H9 (cell line): ENCODE measurements around the gene SLC49A4. TPM values are rescaled to one million over a fixed set of nuclear protein-coding genes. Genes with fewer than 3 reads are reported as not detected.

Experiments used
- DNase-seq: peaks from one replicate; pipeline ENCODE4 v3.0.0-alpha.2; 2017
- H2AFZ ChIP-seq: one replicate; pipeline ENCODE4 v1.6.1; 2013; ENCODE audit warnings: mild to moderate bottlenecking, low read length, control low read depth, moderate library complexity
- H2AK5ac ChIP-seq: 2 replicates; pipeline ENCODE4 v1.6.1; 2013; ENCODE audit warnings: low read length, control low read depth, mixed read lengths; ENCODE audit not compliant: insufficient read length
- H2BK120ac ChIP-seq: one replicate; pipeline ENCODE4 v1.6.1; 2013; ENCODE audit warnings: low read depth, mild to moderate bottlenecking, low read length, control low read depth, inconsistent platforms; ENCODE audit not compliant: poor library complexity, severe bottlenecking
- H2BK12ac ChIP-seq: 2 replicates; pipeline ENCODE4 v1.6.1; 2013; ENCODE audit warnings: low read length, control low read depth, mixed read lengths, low read depth; ENCODE audit not compliant: insufficient read length
- H2BK15ac ChIP-seq: 2 replicates; pipeline ENCODE4 v1.6.1; 2013; ENCODE audit warnings: low read depth, low read length, control low read depth
- H2BK20ac ChIP-seq: one replicate; pipeline ENCODE4 v1.6.1; 2013; ENCODE audit warnings: low read depth, mild to moderate bottlenecking, low read length, control low read depth, inconsistent platforms; ENCODE audit not compliant: poor library complexity, severe bottlenecking
- H2BK5ac ChIP-seq: 2 replicates; pipeline ENCODE4 v1.6.1; 2013; ENCODE audit warnings: low read length, control low read depth, mixed read lengths; ENCODE audit not compliant: insufficient read length
- H3K14ac ChIP-seq: 2 replicates; pipeline ENCODE4 v1.6.1; 2013; ENCODE audit warnings: low read length, control low read depth; ENCODE audit not compliant: insufficient read depth
- H3K18ac ChIP-seq: 2 replicates; pipeline ENCODE4 v1.6.1; 2013; ENCODE audit warnings: low read depth, mild to moderate bottlenecking, mixed read lengths, low read length, control low read depth; ENCODE audit not compliant: insufficient read length
- H3K23ac ChIP-seq: 2 replicates; pipeline ENCODE4 v1.6.1; 2013; ENCODE audit warnings: low read length, control low read depth, mixed read lengths, low read depth; ENCODE audit not compliant: insufficient read length
- H3K23me2 ChIP-seq: 2 replicates; pipeline ENCODE4 v1.6.1; 2013; ENCODE audit warnings: low read depth, mild to moderate bottlenecking, mixed read lengths, low read length, control low read depth; ENCODE audit not compliant: insufficient read length, poor library complexity, severe bottlenecking
- H3K27ac ChIP-seq: 2 replicates; pipeline ENCODE4 v1.5.1; 2013; ENCODE audit warnings: low read length, control low read depth, mixed read lengths, low read depth; ENCODE audit not compliant: insufficient read length
- H3K27me3 ChIP-seq: 2 replicates; pipeline ENCODE4 v1.6.1; 2013; ENCODE audit warnings: low read length, control low read depth, inconsistent platforms; ENCODE audit not compliant: insufficient read depth
- H3K4ac ChIP-seq: 2 replicates; pipeline ENCODE4 v1.6.1; 2013; ENCODE audit warnings: low read depth, mild to moderate bottlenecking, control low read depth, inconsistent platforms, low read length, moderate library complexity
- H3K4me1 ChIP-seq: 2 replicates; pipeline ENCODE4 v1.6.1; 2013; ENCODE audit warnings: low read length, control low read depth, inconsistent platforms; ENCODE audit not compliant: insufficient read depth
- H3K4me2 ChIP-seq: 2 replicates; pipeline ENCODE4 v1.6.1; 2013; ENCODE audit warnings: low read length, control low read depth, mixed read lengths; ENCODE audit not compliant: insufficient read length, insufficient read depth
- H3K56ac ChIP-seq: 2 replicates; pipeline ENCODE4 v1.6.1; 2013; ENCODE audit warnings: low read depth, mild to moderate bottlenecking, mixed read lengths, low read length, control low read depth; ENCODE audit not compliant: insufficient read length
- H3K79me1 ChIP-seq: 2 replicates; pipeline ENCODE4 v1.6.1; 2013; ENCODE audit warnings: low read depth, mild to moderate bottlenecking, moderate library complexity, low read length, control low read depth, inconsistent platforms; ENCODE audit not compliant: insufficient read depth, poor library complexity, severe bottlenecking
- H3K79me2 ChIP-seq: 2 replicates; pipeline ENCODE4 v1.6.1; 2013; ENCODE audit warnings: low read length, control low read depth, inconsistent platforms; ENCODE audit not compliant: insufficient read depth
- H3K9ac ChIP-seq: 2 replicates; pipeline ENCODE4 v1.6.1; 2013; ENCODE audit warnings: low read length, control low read depth, mixed read lengths; ENCODE audit not compliant: insufficient read length; ENCODE audit errors: extremely low read depth
- H3K9me3 ChIP-seq: one replicate; pipeline ENCODE4 v1.6.1; 2013; ENCODE audit warnings: low read depth, low read length, inconsistent platforms; ENCODE audit not compliant: control insufficient read depth
- H3T11ph ChIP-seq: one replicate; pipeline ENCODE4 v1.6.1; 2013; ENCODE audit warnings: mild to moderate bottlenecking, low read length, control low read depth, inconsistent platforms
- H4K20me1 ChIP-seq: one replicate; pipeline ENCODE4 v1.6.1; 2013; ENCODE audit not compliant: control insufficient read depth, insufficient read length, insufficient read depth
- H4K5ac ChIP-seq: 2 replicates; pipeline ENCODE4 v1.6.1; 2013; ENCODE audit warnings: low read depth, mild to moderate bottlenecking, mixed read lengths, low read length, control low read depth; ENCODE audit not compliant: insufficient read length
- H4K8ac ChIP-seq: replicated peaks from 2 replicates; pipeline ENCODE4 v1.6.1; 2013; ENCODE audit warnings: low read length, control low read depth, mixed read lengths, low read depth; ENCODE audit not compliant: insufficient read length
- H4K91ac ChIP-seq: 2 replicates; pipeline ENCODE4 v1.6.1; 2013; ENCODE audit warnings: low read depth, mild to moderate bottlenecking, moderate library complexity, mixed read lengths, low read length, control low read depth; ENCODE audit not compliant: insufficient read length
- H3K27ac Mint-ChIP-seq, 3 experiments: 2 replicates in 2 of 3; 3 replicates in 1 of 3; pipeline ENCODE4 v1.8.0; 2020 to 2021; ENCODE audit warnings: mixed read lengths in 3 of 3, mild to moderate bottlenecking in 1 of 3, moderate library complexity in 1 of 3
- H3K27me3 Mint-ChIP-seq: 2 replicates; pipeline ENCODE4 v1.8.0; 2021; ENCODE audit warnings: low read depth, mild to moderate bottlenecking, moderate library complexity, mixed read lengths
- H3K36me3 Mint-ChIP-seq, 3 experiments: 2 replicates in 2 of 3; 3 replicates in 1 of 3; pipeline ENCODE4 v1.8.0; 2020 to 2021; ENCODE audit warnings: low read depth in 3 of 3, mixed read lengths in 3 of 3; ENCODE audit not compliant: insufficient read depth in 1 of 3
- H3K4me1 Mint-ChIP-seq, 2 experiments: 2 replicates each; pipeline ENCODE4 v1.8.0; 2020; ENCODE audit warnings: mixed read lengths in 2 of 2
- H3K4me3 Mint-ChIP-seq, 2 experiments: 2 replicates in 1 of 2; 3 replicates in 1 of 2; pipeline ENCODE4 v1.8.0; 2020 to 2021; ENCODE audit warnings: mild to moderate bottlenecking in 2 of 2, mixed read lengths in 2 of 2, moderate library complexity in 1 of 2
- H3K9me3 Mint-ChIP-seq, 2 experiments: 2 replicates in 1 of 2; 3 replicates in 1 of 2; pipeline ENCODE4 v1.8.0; 2020; ENCODE audit warnings: mild to moderate bottlenecking in 2 of 2, mixed read lengths in 2 of 2, moderate library complexity in 1 of 2
- CTCF ChIP-seq: fragments of 200-600 bp; sonication (generic); conservative IDR thresholded peaks from 3 replicates; pipeline ENCODE4 v1.8.0; 2021; ENCODE audit warnings: antibody characterized with exemption, mild to moderate bottlenecking
- WGBS: extraction: QIAGEN DNeasy Blood & Tissue Kit; methylation state at CpG from one replicate; pipeline ENCODE4 v1.1.7; 2013; ENCODE audit warnings: missing lambda C conversion rate, low lambda C conversion rate, mixed read lengths; ENCODE audit not compliant: insufficient read length; ENCODE audit errors: extremely low coverage; 5-methylcytosine and 5-hydroxymethylcytosine counted together
- total RNA-seq: library from RNA; stranded (reverse); gene quantifications from 2 replicates; pipeline ENCODE4 v1.2.1, GENCODE V29; 2021

The SLC49A4 gene
- total RNA-seq, 1 experiment from 2014 or later = 10.7 TPM

- Histone ChIP-seq H4K5ac (no peak overlapping the region), H3K4ac (no peak overlapping the region), H3K4me1 (no peaks in the 10 kb centered on the region), H4K91ac (no peak overlapping the region), H2AFZ (no peak overlapping the region), H2BK15ac (no peak overlapping the region), H4K8ac (no peak overlapping the region), H3K79me2 (no peaks in the 10 kb centered on the region), H2BK5ac (no peak overlapping the region), H3K27me3 (no peaks in the 10 kb centered on the region), H2BK12ac (no peak overlapping the region), H2AK5ac (no peak overlapping the region), H3K14ac (no peak overlapping the region), H3K9ac (no peak overlapping the region), H2BK20ac (no peak overlapping the region), H2BK120ac (no peak overlapping the region), H3K27ac (no peak overlapping the region), H3K56ac (no peak overlapping the region), H3K23ac (no peak overlapping the region), H3K9me3 (no peaks in the 10 kb centered on the region), H4K20me1 (no peaks in the 10 kb centered on the region), H3T11ph (no peak overlapping the region), H3K23me2 (no peaks in the 10 kb centered on the region), H3K79me1 (no peaks in the 10 kb centered on the region), H3K4me2 (no peak overlapping the region), H3K18ac (no peak overlapping the region)
- DNase-seq = no peak
- no peak for TF ChIP-seq CTCF
- no peak overlapping the region for H3K4me3 Mint-ChIP-seq
- H3K27ac Mint-ChIP-seq = no peak overlapping the region
- H3K36me3 Mint-ChIP-seq = peaks cover 10 to 18% (median 10%) of the 10 kb centered on the region in 3 experiments
- no peaks in the 10 kb centered on the region for H3K4me1 Mint-ChIP-seq
- no CpG with 5 or more reads among the region's 1 CpG for WGBS
- H3K9me3 Mint-ChIP-seq = peaks cover 7 to 8% of the 10 kb centered on the region in 2 experiments
- no peaks in the 10 kb centered on the region for H3K27me3 Mint-ChIP-seq
Measured at GRCh38 chr3:122784436-122784835, 10.4 kb upstream of the SLC49A4 start.
